Measurements from ENCODE around the gene OR52E1. TPM values are rescaled to one million over a fixed set of nuclear protein-coding genes. Genes with fewer than 3 reads are reported as not detected.

OR52E1 gene
- total and polyA plus RNA-seq, 9 donors, result not detected

DNA sequence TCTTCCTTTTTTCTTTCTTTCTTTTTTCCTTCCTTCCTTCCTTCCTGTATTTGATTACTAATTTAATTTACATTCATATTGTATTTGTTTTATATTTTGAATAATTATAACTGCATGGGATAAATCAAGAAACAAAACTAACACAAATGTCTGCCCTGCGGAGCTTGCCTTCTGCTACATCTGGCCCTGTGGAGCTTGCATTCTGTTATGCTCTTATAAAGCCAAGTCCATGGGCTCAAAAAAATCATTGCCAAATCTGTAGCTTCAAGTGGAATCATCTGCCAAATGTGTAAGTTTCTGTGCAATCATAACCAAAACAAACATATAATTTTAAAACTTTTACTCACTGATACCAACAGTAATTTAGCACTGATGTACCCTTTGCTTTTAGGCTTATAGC, 31.0 kb upstream of the OR52E1 start:
- DNase-seq, result no peak
- intact Hi-C loops (cut with DNase I), result no loop called here
- H3K4me3 ChIP-seq, result no peak overlapping the region
- 56 to 75% (median 57%) methylated on average over 1 of the region's 1 CpG for WGBS, 3 donors
- no peaks in the 10 kb centered on the region for H3K4me1 ChIP-seq (ENCODE audit: insufficient read depth)
- H3K27me3 ChIP-seq, result no peaks in the 10 kb centered on the region
- no peak overlapping the region for H3K27ac ChIP-seq
- H3K36me3 ChIP-seq, result no peaks in the 10 kb centered on the region
- TF ChIP-seq CTCF (IDR thresholded peaks at IDR 0.05) (no peak), POLR2A (IDR thresholded peaks at IDR 0.05) (no peak), EP300 (IDR thresholded peaks at IDR 0.05) (no peak)
- H3K9me3 ChIP-seq, result no peaks in the 10 kb centered on the region

DNA sequence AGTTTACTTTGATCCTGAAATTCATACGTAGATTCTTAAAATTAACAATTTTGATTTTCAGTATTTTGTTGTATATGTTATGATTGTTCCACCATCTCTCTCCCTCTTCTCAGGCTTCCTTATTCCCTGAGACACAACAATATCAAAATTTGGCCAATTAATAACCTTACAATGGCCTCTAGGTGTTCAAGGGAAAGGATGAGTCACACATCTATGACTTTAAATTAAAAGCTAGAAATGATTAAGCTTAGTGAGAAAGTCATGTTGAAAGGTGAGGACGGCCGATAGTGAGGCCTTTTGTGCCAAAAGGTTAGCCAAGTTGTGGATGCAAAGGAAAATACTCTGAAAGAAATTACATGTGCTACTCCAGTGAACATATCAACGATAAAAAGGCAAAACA, 28.5 kb upstream of the OR52E1 start:
- Histone ChIP-seq H3K4me3 (no peak overlapping the region), H3K36me3 (no peaks in the 10 kb centered on the region), H3K27me3 (no peaks in the 10 kb centered on the region), H3K9me3 (no peaks in the 10 kb centered on the region), H3K4me1 (ENCODE audit: insufficient read depth) (no peaks in the 10 kb centered on the region), H3K27ac (no peak overlapping the region)
- DNase-seq, result no peak
- WGBS, 3 donors, result 60 to 70% (median 69%) methylated on average over 4 of the region's 4 CpGs
- intact Hi-C loops (cut with DNase I), result no loop called here
- no peak for TF ChIP-seq POLR2A (IDR thresholded peaks at IDR 0.05)

DNA sequence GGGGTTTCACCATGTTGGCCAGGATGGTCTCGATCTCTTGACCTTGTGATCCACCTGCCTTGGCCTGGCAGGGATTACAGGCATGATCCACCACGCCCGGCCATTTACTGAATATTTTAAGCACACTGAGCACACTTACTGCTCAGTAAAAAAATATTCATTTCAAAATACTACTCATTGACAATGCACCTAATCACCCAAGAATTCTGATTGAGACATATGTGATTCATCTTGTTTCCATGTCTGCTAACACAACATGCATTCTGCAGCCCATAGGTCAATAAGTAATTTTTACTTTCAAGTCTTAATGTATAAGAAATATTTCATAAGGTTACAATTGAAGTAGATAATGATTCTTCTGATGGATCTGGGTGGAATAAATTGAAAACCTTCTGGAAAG, 27.3 kb upstream of the OR52E1 start:
- no peaks in the 10 kb centered on the region for H3K4me1 ChIP-seq (ENCODE audit: insufficient read depth)
- 67 to 95% (median 72%) methylated on average over 3 of the region's 3 CpGs for WGBS, 3 donors
- H3K27ac ChIP-seq, result no peak overlapping the region
- TF ChIP-seq EP300 (IDR thresholded peaks at IDR 0.05), result no peak
- no peak for TF ChIP-seq CTCF (IDR thresholded peaks at IDR 0.05)
- TF ChIP-seq POLR2A (IDR thresholded peaks at IDR 0.05), result no peak
- H3K9me3 ChIP-seq, result no peaks in the 10 kb centered on the region
- H3K4me3 ChIP-seq, result no peak overlapping the region
- intact Hi-C loops (cut with DNase I), result no loop called here
- H3K27me3 ChIP-seq, result no peaks in the 10 kb centered on the region
- H3K36me3 ChIP-seq, result no peaks in the 10 kb centered on the region
- DNase-seq, result no peak

- TF ChIP-seq CTCF (IDR thresholded peaks at IDR 0.05), result no peak
- no peak for TF ChIP-seq EP300 (IDR thresholded peaks at IDR 0.05)
- no peak for TF ChIP-seq POLR2A (IDR thresholded peaks at IDR 0.05)
- no peak overlapping the region for H3K4me3 ChIP-seq
- DNase-seq, result no peak
- intact Hi-C loops (cut with DNase I), result no loop called here
- H3K27me3 ChIP-seq, result no peaks in the 10 kb centered on the region
- WGBS, 3 donors, result 60 to 73% (median 70%) methylated on average over 2 of the region's 2 CpGs
- H3K9me3 ChIP-seq, result no peaks in the 10 kb centered on the region
- H3K4me1 ChIP-seq (ENCODE audit: insufficient read depth), result no peaks in the 10 kb centered on the region
- no peak overlapping the region for H3K27ac ChIP-seq
- no peaks in the 10 kb centered on the region for H3K36me3 ChIP-seq
Observed at GRCh38 chr11:5043380-5043779, 26.0 kb upstream of the OR52E1 start.

GRCh38 chr11:5046226-5046625, 23.1 kb upstream of the OR52E1 start, which contains the start of gene OR52J3:
OR52J3 (plus strand) TSS chr11:5046526; CDS start chr11:5046526, 0 bp downstream.
- TF ChIP-seq CTCF (IDR thresholded peaks at IDR 0.05) (no peak), POLR2A (IDR thresholded peaks at IDR 0.05) (no peak), EP300 (IDR thresholded peaks at IDR 0.05) (no peak)
- Histone ChIP-seq H3K27me3 (no peaks in the 10 kb centered on the region), H3K27ac (no peak within 1 kb of the TSS), H3K9me3 (no peaks in the 10 kb centered on the region), H3K4me3 (no peak within 1 kb of the TSS), H3K4me1 (ENCODE audit: insufficient read depth) (no peaks in the 10 kb centered on the region), H3K36me3 (no peaks in the 10 kb centered on the region)
- intact Hi-C loops (cut with DNase I), result no loop called here
- WGBS, 3 donors, result 20 to 28% (median 21%) methylated on average over 1 of the region's 1 CpG
- no peak for DNase-seq
